ENCODE measurements around the gene ROS1.

DNA sequence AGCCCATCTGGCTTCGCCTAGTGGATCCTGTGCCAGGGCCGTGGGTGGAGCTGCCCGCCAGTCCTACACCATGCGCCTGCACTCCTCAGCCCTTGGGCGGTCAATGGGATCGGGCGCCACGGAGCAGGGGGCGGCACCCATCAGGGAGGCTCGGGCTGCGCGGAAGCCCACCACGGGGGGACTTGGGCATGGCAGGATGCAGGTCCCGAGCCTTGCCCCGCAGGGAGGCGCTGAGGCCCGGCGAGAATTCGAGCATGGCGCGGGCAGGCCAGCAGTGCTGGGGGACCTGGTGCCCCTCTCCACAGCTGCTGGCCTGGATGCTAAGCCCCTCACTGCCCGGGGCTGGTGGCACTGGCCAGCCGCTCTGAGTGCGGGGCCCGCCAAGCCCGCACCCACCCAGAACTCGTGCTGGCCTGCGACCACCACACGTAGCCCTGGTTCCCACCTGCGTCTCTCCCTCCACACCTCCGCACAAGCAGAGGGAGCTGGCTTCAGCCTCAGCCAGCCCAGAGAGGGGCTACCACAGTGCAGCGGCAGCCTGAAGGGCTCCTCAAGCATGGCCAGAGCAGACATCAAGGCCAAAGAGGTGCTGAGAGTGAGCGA is 52.4 kb downstream of the ROS1 start:
- TF ChIP-seq, protein P1, sequence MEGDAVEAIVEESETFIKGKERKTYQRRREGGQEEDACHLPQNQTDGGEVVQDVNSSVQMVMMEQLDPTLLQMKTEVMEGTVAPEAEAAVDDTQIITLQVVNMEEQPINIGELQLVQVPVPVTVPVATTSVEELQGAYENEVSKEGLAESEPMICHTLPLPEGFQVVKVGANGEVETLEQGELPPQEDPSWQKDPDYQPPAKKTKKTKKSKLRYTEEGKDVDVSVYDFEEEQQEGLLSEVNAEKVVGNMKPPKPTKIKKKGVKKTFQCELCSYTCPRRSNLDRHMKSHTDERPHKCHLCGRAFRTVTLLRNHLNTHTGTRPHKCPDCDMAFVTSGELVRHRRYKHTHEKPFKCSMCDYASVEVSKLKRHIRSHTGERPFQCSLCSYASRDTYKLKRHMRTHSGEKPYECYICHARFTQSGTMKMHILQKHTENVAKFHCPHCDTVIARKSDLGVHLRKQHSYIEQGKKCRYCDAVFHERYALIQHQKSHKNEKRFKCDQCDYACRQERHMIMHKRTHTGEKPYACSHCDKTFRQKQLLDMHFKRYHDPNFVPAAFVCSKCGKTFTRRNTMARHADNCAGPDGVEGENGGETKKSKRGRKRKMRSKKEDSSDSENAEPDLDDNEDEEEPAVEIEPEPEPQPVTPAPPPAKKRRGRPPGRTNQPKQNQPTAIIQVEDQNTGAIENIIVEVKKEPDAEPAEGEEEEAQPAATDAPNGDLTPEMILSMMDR (IDR thresholded peaks at IDR 0.05 in 4 of 5, conservative IDR thresholded peaks at IDR 0.05 in 1 of 5): no peak
- no peak for TF ChIP-seq POLR2A (IDR thresholded peaks at IDR 0.05)

Data from gastrocnemius medialis (tissue), 4 donors.